Measurements from ENCODE around the gene RPL10A.

Gene RPL10A

GRCh38 chr6:35477028-35477427 lies 8.8 kb downstream of the RPL10A start:
- no peak for DNase-seq

- DNase-seq, result no peak
Measured at GRCh38 chr6:35477551-35478179, 9.5 kb downstream of the RPL10A start.

- no peak for DNase-seq
Measured at GRCh38 chr6:35478259-35478658, 10.1 kb downstream of the RPL10A start.

GRCh38 chr6:35480176-35480575 lies 12.0 kb downstream of the RPL10A start:
- no peak for DNase-seq

- DNase-seq, result no peak
Measured at GRCh38 chr6:35481226-35481625, 13.0 kb downstream of the RPL10A start.

- DNase-seq, result no peak
Measured at GRCh38 chr6:35483062-35483461, 14.9 kb downstream of the RPL10A start.

GRCh38 chr6:35483490-35483889 lies 15.3 kb downstream of the RPL10A start:
- no peak for DNase-seq

- DNase-seq, result no peak
Measured at GRCh38 chr6:35483893-35484645, 15.9 kb downstream of the RPL10A start.

- DNase-seq, result no peak
Measured at GRCh38 chr6:35484921-35485392, 16.8 kb downstream of the RPL10A start.

GRCh38 chr6:35485402-35485877 lies 17.2 kb downstream of the RPL10A start:
- no peak for DNase-seq

GRCh38 chr6:35486005-35486925 lies 18.1 kb downstream of the RPL10A start:
- DNase-seq, result no peak

GRCh38 chr6:35487658-35488516 lies 19.7 kb downstream of the RPL10A start:
- no peak for DNase-seq

GRCh38 chr6:35488517-35488862 lies 20.3 kb downstream of the RPL10A start:
- DNase-seq, result no peak

GRCh38 chr6:35489066-35489465 lies 20.9 kb downstream of the RPL10A start:
- DNase-seq, result no peak

- no peak for DNase-seq
Measured at GRCh38 chr6:35489995-35490791, 22.0 kb downstream of the RPL10A start.

- DNase-seq, result no peak
Measured at GRCh38 chr6:35490821-35491557, 22.8 kb downstream of the RPL10A start.

- no peak for DNase-seq
Measured at GRCh38 chr6:35491558-35492257, 23.5 kb downstream of the RPL10A start.

- no peak for DNase-seq
Measured at GRCh38 chr6:35492258-35492973, 24.2 kb downstream of the RPL10A start.

- no peak for DNase-seq
Measured at GRCh38 chr6:35492974-35493284, 24.7 kb downstream of the RPL10A start.

Data from activated effector memory CD4-positive, alpha-beta T cell treated with Interleukin-2 at 50 U/mL for 16 hours (primary cell).